ENCODE results near the gene MORF4L2. TPM values are rescaled to one million over a fixed set of nuclear protein-coding genes. Genes with fewer than 3 reads are reported as not detected.

Gene MORF4L2
- total RNA-seq, 2 donors from 2014 or later, result 287 to 313 TPM

DNA sequence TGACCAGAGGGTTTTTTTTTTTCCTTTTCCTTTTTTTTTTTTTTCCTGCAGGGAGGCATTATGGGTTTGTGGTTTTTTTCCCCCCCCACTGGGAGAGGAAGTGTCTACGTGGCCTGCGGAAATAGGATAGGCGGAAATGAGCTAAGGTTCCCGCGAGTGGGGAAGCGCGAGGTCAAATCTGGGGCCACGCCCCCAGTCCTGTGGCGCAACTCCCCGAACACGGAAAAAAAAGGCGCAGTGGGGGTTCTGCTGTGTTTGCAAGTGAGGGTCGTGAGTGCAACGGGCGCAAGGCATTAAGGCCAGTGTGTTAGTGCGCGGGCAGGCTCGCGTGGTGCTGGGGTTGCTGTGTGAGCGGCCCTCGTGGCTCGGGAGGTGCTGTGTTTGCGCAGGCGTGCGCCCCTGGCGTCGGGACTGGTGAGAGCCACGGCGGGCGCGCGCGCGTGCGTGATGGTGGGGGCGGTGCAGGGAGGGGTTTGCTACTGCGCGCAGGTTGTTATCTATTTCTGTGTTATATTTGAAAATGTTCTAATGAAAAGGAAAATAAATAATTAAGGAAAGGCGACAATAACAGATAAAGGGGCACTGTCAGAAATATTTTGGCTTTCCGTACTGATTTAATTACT, 685 bp upstream of the MORF4L2 start:
- Histone ChIP-seq H3K4me1 (replicated peaks) (no peaks in the 10 kb centered on the region), H3K27me3 (replicated peaks; ENCODE audit: insufficient read depth) (no peaks in the 10 kb centered on the region), H3K9me3 (no peaks in the 10 kb centered on the region), H3K4me3 (peak overlapping the region; percentile 39 to 43), H3K27ac (peak overlapping the region; percentile 95), H3K36me3 (no peaks in the 10 kb centered on the region)
- intact Hi-C loops (cut with DNase I), result loop anchor here (2.0 to 5.0 kb wide), 3 partner anchors 60 to 150 kb away; partner anchors contain the start of gene TCEAL1
- WGBS, result under 1% methylated on average over 40 of the region's 40 CpGs
- TF ChIP-seq, protein P1, sequence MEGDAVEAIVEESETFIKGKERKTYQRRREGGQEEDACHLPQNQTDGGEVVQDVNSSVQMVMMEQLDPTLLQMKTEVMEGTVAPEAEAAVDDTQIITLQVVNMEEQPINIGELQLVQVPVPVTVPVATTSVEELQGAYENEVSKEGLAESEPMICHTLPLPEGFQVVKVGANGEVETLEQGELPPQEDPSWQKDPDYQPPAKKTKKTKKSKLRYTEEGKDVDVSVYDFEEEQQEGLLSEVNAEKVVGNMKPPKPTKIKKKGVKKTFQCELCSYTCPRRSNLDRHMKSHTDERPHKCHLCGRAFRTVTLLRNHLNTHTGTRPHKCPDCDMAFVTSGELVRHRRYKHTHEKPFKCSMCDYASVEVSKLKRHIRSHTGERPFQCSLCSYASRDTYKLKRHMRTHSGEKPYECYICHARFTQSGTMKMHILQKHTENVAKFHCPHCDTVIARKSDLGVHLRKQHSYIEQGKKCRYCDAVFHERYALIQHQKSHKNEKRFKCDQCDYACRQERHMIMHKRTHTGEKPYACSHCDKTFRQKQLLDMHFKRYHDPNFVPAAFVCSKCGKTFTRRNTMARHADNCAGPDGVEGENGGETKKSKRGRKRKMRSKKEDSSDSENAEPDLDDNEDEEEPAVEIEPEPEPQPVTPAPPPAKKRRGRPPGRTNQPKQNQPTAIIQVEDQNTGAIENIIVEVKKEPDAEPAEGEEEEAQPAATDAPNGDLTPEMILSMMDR (IDR thresholded peaks at IDR 0.05), result peak in 2 of 4 experiments; percentile 59 to 78
- peak; percentile 44 for TF ChIP-seq POLR2A (IDR thresholded peaks at IDR 0.05)
- no peak for TF ChIP-seq POLR2AphosphoS5 (IDR thresholded peaks at IDR 0.05)
- peak; percentile 79 for DNase-seq (ENCODE audit: low spot score)

DNA sequence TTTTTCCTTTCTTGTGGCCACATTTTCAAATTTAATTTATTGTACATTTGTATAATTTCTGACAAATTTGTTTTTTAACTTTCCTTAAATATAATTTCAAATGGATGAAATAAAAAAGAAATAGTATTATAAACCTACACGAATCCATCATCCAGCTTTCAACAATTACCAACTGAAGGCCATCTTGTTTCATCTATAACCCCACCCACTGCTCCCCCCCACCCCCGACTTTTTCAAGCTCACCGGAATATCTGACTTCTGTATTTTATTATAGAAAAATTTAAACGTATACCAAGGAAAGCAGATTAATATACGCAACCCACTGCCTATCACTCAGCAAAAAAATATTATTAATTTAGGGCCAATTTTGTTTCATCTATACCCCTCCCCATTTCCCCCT, 1.1 kb downstream of the MORF4L2 start:
- intact Hi-C loops (cut with DNase I), result loop anchor here (5.0 kb wide), 2 partner anchors 58 to 132 kb away; partner anchors contain the start of gene TCEAL1
- 4% methylated on average over 5 of the region's 5 CpGs for WGBS

DNA sequence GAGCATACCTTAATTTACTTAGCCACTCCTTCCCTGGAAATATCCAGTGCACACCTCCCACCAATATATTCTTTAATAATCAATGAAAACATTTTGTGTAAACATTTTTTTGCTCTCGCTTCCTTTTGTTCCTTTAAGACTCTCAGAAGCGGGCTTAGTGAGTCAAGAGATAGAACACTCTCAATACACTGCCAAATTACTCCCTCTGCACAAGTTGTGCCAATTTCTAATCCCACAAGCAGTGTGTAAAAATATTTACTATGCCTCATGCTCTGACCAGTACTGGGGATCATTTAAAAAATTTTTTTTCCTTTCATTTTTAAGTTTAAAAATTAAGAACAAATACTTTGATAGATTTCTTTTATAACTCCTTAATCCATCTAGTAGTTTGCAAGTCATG, 5.1 kb downstream of the MORF4L2 start:
- H3K4me1 ChIP-seq (replicated peaks), result no peaks in the 10 kb centered on the region
- TF ChIP-seq POLR2AphosphoS5 (IDR thresholded peaks at IDR 0.05), result no peak
- TF ChIP-seq POLR2A (IDR thresholded peaks at IDR 0.05), result no peak
- TF ChIP-seq, protein P1 (IDR thresholded peaks at IDR 0.05), result no peak
- no peak for DNase-seq (ENCODE audit: low spot score)
- intact Hi-C loops (cut with DNase I), result no loop called here
- H3K9me3 ChIP-seq, result no peaks in the 10 kb centered on the region
- no peaks in the 10 kb centered on the region for H3K27me3 ChIP-seq (replicated peaks; ENCODE audit: insufficient read depth)
- no peak overlapping the region for H3K4me3 ChIP-seq
- no peak overlapping the region for H3K27ac ChIP-seq
- WGBS, result 40% methylated on average over 2 of the region's 2 CpGs
- no peaks in the 10 kb centered on the region for H3K36me3 ChIP-seq

More for the DNA sequence above, 1.1 kb downstream of the MORF4L2 start:
- Histone ChIP-seq H3K27me3 (replicated peaks; ENCODE audit: insufficient read depth) (no peaks in the 10 kb centered on the region), H3K27ac (peak overlapping the region; percentile 95 to 96), H3K4me3 (peak overlapping the region; percentile 44 to 51), H3K4me1 (replicated peaks) (no peaks in the 10 kb centered on the region), H3K9me3 (no peaks in the 10 kb centered on the region), H3K36me3 (no peaks in the 10 kb centered on the region)
- TF ChIP-seq, protein P1 (IDR thresholded peaks at IDR 0.05), result no peak
- no peak for TF ChIP-seq POLR2A (IDR thresholded peaks at IDR 0.05)
- no peak for TF ChIP-seq POLR2AphosphoS5 (IDR thresholded peaks at IDR 0.05)
- DNase-seq (ENCODE audit: low spot score), result no peak

DNA sequence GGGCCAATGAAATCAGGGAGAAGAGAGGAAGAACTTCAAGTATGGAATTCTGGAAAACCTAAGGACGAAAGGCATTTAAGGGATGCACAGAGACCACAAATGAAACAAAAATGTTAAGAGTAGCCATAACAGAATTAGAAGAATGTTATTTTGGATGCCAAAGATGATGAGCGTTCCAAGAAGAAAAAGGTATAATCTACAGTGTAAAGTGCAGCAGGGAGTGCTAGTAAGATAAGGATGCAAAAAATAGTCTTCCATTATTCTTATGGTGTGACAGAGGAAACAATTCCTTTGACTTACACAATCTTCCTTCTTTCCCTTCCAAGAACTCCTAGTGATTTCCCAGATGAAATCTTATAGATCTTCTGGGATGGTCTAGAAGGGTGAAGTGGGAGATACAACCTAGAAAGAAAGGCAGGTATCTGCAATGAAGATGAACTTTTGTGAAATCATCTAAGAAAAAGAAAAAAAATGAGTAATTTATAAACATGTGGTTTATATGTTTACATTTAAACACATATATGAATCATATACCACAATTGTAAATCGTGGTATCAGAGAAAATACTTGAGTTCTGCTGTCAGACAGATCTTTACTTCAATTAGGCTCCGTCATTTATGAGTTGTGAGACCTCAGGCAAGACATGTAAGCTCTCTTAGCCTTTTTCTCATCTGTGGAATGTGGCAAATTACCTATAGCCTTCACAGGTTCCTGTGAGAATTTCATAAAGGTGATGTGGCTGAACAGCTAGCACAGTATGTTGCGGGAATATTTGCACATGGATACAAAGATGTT, 8.1 kb downstream of the MORF4L2 start:
- intact Hi-C loops (cut with DNase I), result no loop called here

More for the DNA sequence above, 8.1 kb downstream of the MORF4L2 start:
- H3K9me3 ChIP-seq, result no peaks in the 10 kb centered on the region
- no peak for TF ChIP-seq POLR2AphosphoS5 (IDR thresholded peaks at IDR 0.05)
- no peak for TF ChIP-seq POLR2A (IDR thresholded peaks at IDR 0.05)
- TF ChIP-seq, protein P1 (IDR thresholded peaks at IDR 0.05), result no peak
- no peak overlapping the region for H3K4me3 ChIP-seq
- H3K27me3 ChIP-seq (replicated peaks; ENCODE audit: insufficient read depth), result no peaks in the 10 kb centered on the region
- no peak overlapping the region for H3K27ac ChIP-seq
- 87% methylated on average over 5 of the region's 5 CpGs for WGBS
- no peaks in the 10 kb centered on the region for H3K36me3 ChIP-seq
- no peak for DNase-seq (ENCODE audit: low spot score)
- no peaks in the 10 kb centered on the region for H3K4me1 ChIP-seq (replicated peaks)
